ENCODE measurements around the gene WSCD1. TPM values are rescaled to one million over a fixed set of nuclear protein-coding genes. Genes with fewer than 3 reads are reported as not detected.

WSCD1 gene
- total RNA-seq, 1 donor from 2014 or later: 3.6 TPM

DNA sequence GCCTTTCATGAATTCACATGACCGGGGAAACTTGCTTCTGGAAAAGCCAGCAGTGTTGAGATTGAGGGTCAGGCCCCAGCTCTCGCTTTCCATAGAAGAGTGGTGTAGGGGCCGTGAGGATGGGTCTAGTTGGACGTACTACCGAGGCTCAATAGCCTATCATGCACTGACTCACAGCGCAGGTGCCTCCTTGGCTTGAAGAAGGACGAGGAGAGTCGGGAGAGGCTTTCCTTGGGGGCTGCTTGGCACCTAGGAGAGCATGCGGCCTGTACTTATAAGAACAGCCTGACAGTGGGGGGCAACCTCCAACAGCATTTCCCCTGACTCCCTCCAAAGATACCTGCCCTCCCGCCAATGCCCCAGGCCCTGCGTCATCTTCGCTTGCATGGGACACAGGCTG, 37.6 kb downstream of the WSCD1 start:
- DNase-seq (ENCODE audit: low spot score): no peak

DNA sequence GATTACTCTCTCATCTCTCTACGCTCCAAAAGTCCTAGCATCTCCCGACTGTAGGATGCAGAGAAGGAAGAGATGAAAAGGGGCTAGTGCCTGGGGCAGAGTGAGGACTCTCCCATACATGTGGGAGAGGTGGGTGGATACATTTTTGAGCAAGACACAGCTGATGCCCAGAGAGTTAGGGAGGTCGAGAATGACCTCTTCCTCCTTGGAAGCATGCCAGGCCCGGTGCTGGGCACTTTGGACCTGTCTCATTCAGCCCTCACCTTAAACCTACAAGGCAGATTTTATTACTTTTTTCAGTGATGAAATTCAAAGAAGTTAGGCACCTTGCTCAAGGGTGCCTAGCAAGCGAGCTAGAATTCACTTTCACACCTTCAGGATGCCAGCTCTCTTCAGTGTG, 38.2 kb downstream of the WSCD1 start:
- DNase-seq (ENCODE audit: low spot score): no peak

DNA sequence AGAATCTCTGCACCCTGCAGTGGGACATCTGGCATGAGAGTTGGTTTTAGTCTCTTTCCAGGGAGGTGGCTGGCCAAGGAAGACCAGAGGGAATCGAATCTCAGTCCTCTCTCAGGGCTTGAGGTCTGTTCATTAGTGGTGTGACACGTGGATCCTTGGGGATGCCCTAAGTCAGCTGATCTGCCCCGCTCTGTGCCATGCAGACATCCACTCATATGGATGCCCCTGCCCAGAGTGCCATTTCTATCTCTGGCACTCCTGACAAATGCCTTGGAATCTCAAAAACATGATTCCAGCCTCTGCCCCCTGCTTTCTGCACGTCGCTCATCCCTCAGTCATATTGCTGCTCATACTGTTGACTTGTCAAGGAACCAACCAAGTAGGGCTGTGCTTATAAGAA, 38.8 kb downstream of the WSCD1 start:
- DNase-seq (ENCODE audit: low spot score): no peak

DNA sequence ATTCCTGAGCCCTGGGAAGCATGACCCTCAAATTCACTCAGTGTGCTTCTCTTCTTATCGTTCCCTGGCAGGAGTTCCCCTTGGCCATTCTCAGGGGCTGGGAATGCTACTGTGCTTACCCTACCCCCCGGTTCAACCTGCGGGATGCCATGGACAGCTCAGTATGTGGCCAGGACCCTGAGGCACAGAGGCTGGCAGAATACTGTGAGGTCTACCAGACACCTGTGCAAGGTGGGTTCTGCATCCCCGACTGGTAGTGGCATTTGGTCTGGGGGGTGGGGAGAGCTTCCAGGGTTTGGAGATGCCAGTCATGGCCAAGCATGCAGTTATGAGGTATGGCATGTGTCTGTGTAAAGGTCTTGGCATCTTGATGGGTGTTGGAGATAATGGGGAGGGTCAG, 39.4 kb downstream of the WSCD1 start:
- DNase-seq (ENCODE audit: low spot score): no peak

DNA sequence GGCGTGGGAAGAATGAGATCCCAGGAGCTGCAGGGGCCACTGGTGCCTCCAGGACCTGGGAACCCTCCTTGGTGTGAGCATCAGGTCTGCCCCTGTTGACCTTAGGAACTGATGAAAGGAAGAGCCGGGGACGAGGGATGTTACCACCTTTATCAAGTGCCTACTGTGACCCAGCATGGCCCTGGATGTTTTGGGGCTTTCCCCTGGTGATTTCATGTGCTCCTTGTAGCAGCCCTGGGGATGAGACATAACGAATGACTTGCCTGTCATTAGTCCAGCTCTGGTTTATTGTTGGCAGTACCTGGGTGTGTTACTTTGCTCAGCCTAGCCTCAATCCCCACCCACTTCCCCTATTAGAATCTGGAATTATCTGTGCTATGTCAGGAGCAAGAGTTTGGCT, 39.9 kb downstream of the WSCD1 start:
- no peak for DNase-seq (ENCODE audit: low spot score)

DNA sequence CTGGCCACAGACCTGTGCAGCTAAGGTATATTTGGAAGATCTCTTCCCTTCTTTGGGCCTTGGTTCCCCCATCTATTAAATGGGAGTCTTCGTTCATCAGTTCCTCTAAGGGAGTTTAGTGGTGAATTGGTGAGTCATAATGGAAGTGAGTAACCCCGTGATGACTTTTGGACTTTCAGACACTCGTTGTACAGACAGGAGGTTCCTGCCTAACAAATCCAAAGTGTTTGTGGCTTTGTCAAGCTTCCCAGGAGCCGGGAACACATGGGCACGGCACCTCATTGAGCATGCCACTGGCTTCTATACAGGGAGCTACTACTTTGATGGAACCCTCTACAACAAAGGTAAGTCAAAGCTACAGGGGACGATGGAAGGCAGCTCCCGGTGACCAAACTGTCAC, 40.4 kb downstream of the WSCD1 start:
- no peak for DNase-seq (ENCODE audit: low spot score)

DNA sequence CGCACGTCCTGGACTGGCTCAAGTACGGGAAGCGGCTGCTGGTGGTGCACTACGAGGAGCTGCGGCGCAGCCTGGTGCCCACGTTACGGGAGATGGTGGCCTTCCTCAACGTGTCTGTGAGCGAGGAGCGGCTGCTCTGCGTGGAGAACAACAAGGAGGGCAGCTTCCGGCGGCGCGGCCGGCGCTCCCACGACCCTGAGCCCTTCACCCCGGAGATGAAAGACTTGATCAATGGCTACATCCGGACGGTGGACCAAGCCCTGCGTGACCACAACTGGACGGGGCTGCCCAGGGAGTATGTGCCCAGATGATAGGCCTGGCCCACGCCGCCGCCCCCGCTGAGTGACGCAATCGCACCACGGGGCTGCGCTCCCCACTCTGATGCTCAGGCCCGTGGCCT, 50.2 kb downstream of the WSCD1 start:
- no peak for DNase-seq (ENCODE audit: low spot score)

DNA sequence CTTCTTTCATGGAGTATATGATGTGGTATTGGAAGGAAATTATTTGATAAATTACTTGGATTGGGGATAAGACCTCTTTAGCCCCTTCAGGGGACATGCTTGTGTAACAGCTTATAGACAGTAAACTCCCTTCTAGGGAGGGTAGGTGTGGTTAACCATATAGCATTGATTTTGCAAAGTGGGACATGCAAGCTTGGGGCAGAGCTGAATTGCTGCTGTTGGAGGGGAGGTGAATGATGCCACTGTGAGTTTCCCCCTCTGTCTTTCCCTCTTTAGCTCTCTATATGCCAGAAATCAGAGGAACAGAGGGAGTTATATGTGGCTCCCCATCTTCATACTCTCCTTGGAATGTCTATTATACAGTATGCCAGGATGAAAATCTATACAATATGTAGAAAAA, 54.7 kb downstream of the WSCD1 start:
- DNase-seq (ENCODE audit: low spot score): no peak

DNA sequence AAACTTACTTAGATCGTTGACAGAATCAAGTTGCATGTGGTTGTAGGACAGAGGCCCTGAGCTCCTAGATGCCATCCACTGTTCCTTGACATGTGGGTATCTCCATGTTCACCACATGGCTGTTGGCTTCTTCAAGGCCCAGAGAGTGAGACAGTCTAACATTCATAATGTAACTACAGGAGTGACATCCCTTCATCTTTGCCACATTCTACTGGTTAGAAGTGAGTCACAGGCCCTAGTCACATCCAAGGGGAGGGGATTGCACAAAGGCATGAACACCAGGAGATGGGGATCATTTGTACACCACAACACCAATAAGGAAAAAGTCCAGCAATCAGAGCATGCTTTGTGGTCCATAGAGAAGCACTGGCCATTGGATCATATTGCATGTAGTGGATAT, 56.6 kb downstream of the WSCD1 start:
- no peak for DNase-seq (ENCODE audit: low spot score)

DNA sequence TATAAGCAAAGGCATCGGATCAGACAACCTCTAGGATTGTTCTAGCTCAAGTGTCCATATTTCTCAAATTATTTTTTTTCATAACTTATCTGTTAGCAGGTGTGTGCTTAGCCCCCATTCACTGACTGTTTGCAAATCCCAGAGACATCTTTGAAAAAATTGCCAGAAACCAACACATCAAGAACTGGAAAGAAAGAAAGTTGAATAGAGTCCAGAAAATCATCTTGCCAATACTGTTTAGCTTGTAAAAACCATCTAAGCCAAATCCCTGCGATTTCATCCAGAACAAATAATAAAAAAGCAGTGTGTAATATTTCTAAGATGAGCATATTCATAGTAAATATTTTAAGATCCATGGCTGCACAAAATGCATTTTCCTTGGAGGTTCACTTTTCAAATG, 64.5 kb downstream of the WSCD1 start:
- no peak for DNase-seq (ENCODE audit: low spot score)

DNA sequence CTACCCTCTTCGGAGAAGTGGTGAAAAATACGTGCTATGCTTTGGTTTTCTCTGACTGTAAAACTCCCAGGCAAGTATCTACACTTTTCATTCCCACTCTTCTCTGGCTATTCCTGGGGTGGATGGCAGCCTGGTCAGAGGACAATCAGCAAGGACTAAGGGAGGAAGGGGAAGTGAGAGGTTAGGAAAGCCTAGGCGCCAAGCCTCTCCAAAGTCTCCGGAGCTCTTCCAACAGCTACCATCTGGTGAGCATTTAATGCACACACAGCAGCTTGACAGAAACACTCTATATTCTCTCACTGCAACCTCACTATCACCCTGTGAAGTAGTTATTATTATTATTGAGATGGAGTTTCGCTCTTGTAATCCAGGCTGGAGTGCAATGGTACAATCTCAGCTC, 65.1 kb downstream of the WSCD1 start:
- DNase-seq (ENCODE audit: low spot score): no peak

DNA sequence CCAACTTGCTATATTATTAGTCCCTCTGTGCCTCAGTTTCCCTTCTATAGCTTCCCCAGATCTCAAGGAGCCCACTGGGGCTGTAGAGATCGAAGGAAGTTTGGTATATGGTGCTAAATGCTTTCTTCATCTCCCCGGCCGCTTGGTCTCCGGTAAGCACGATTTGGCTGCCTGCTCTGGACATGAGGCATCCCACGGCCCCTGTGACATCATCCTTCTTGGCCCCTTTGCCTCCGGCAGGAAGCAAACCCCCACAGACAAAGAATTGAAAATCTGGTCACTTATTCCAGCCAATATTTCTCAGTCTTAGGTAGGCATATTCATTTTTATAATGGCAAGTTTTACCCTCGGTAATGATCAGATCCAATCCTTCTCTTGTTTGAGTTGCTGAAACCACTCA, 65.8 kb downstream of the WSCD1 start:
- DNase-seq (ENCODE audit: low spot score): no peak

DNA sequence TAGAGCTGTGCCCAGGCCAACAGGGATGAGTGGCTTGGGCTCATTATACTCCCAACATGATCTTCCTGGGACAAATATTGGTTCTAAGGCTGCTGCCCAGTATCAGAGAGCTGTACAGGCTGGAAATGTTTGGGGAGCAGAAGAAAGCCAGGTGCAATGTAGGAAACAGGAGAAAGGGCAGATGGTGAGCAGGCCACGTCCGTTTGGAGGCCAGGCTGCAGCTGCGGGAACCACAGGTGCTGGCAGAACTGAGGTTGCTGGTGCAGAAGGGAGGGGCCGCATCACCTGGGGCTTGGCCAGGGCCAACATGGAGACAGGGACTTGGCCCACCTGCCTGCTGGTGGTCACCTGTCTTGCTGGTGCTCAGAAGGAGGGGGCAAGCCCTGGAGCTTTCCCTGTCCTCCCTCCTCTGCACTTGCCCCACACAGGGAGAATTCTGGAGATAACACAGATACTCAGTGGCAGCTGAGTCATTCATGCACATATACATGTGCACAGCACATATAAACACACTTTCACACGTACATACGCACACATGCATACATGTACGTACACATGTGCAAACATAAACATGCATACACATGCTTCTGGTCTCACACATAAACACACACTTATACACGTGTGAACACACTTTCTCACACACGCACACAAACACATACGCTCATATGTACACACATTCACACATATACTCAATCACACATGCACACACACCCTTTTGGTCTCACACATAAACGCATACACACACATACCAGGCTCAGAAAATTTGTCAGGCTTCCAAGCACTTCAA, 67.7 kb downstream of the WSCD1 start:
- no peak for DNase-seq (ENCODE audit: low spot score)

DNA sequence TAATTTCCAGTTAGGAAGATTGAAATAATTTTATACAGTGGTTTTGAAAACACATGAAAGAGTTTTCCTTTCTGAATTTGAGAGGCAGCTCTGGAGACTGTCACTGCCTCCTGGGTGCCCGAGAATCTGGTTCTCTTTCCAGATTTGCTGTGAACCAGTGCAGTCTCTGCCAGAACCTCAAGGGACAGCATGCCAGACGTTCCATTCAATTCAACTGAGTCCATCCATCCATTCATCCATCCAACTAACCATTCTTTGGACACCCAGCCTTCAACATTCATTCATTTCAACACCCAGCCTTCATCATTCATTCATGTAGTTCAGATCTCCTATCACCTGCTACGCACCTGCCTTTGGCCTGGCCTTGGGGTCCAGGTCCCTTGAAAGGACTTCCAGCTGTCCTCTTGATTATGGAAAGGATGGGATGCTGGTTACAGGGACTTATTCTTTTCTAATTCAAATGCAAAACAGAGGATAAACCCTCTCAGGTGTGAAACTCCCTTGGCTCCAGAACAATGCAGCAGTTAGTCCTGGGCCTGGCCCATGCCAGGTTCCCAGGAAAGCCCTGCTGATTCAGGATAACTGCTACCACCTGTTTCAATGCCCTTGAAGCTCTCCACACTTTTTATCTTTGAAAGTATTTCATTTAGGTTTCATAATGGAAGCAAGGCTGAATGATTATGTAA, 68.7 kb downstream of the WSCD1 start:
- DNase-seq (ENCODE audit: low spot score): no peak

DNA sequence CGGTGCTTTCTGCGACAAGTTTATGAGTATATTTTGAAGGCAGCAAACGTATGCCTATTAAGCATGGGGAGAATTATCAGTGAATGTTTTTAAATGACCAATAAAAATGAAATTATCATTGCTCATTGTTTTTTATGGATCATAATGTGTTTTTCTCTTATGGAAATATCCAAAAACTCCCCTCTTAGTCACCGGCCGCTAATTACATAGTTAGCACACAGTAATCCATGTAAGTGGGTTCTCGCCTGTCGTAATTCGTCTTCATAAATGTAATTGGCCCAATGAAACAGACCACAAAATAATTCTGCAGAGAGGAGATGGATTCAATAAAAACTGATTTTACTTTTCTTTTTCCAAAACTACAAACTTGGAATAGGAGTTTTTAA, 69.3 kb downstream of the WSCD1 start:
- DNase-seq (ENCODE audit: low spot score): no peak

DNA sequence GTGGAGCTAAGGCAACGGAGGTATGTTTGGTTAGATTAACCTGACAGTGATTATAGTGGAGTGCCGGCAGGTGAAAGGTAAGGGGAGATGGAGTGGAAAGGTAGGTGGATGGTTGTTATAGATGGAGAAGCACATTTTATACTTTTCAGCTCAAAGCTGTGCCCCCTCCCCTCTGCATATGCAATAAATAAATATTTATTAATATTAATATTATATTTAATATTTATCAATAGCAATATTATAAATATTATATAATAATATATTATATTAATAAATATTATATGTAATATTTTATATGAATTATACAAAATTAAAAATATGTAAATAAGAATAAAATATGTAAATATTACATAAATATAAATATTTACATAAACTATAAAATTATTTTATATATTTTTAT, 70.0 kb downstream of the WSCD1 start:
- DNase-seq (ENCODE audit: low spot score): no peak

DNA sequence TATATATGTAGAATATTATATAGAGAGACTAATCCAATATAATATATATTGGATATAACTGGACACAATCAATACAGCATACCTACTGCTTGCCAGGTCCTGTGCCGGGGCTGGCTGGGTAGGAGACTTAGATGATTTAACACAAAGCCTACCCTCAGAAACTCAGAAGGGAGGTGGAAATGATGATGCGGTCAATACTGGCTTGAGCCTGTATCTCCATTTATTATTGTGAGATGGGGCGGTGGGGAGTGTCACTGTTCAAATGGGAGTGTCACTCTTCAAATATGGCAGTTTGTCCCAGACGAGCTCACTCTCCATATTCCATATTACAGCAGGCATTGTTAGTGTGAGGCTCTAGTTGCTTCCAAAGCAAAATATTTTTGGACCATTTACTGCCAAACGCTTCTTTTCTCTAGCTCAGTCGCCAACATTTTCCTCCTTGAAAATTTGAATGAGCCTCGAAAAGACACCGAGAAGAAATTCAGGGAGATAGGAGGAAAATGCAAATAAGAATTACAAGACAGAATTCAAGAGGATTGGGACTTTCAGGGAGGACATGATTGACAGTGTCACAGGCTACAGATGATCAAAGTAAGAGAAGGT, 70.7 kb downstream of the WSCD1 start:
- DNase-seq (ENCODE audit: low spot score): no peak

DNA sequence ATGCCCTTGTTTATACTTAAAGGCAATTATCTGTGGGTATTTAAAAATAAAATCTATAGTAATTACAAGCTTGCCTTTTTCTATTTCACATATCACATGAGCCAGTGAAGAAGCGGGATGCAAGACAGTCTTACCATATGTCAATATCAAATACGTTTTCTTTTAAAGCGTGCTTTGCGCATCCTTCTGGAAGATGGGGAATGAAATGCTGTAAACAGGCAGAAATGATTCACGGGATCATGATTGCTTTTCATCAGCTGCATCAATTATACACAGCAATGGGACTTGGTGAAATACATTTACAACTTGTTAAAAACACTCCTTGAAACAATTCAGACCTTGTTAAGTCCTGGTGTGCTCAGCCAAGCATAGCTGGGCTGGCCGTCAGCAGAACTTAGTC, 72.5 kb downstream of the WSCD1 start:
- DNase-seq (ENCODE audit: low spot score): no peak

DNA sequence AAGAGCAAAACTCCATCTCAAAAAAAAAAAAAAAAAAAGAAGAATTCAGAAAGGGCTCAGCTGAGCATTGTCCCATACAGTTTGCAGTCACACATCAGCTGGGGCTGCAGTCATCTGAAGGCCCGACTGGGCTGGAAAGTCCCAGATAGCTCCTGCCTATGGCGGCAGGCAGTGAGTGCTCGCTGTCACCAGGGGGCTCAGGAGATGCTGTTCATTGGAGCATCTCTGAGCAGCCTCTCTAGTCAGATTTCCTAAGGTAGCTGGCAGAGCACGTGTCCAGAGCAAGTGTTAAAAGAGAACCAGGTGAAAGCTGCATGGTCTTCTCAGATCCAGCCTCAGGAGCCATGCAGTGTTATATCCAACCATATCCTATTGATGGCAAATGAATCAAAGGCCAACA, 75.8 kb downstream of the WSCD1 start:
- no peak for DNase-seq (ENCODE audit: low spot score)

DNA sequence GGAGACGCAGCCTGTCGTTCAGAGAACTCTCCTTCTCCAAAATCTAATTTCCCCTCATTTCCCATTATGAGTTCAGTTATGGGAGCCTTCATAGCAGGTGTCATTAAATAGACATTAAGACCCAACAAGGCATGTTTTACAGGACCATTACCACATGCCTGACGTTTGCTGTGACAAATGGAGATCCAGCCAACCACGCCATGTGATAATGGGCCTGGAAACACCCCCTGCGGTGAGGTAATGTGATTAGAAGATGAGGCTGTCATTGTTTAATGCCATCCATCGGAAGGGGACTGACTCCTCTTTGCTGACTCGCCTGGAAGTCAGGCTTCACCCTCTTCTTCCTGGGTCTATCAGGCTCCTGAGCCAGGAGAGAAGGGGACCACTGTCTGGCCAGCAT, 76.9 kb downstream of the WSCD1 start:
- no peak for DNase-seq (ENCODE audit: low spot score)

DNA sequence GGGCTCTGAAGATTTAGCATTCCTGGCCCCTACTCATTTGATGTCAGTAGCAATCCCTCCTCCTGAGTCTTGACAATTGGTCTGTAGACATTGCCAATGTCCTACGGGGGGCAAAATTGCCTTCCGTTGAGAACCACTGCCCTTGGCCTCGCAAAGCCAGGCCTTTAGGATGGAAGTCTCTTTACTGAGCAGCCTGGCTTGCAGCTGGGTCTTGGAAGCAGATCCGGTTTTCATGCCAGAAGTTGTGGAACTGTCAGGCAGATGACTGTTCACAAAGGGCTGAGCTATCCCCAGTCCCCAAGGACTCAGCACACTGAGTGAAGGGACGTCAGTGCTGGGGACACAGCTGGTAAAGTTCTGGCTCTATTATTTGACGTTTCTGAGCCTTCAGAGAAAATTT, 83.2 kb downstream of the WSCD1 start:
- DNase-seq (ENCODE audit: low spot score): no peak

DNA sequence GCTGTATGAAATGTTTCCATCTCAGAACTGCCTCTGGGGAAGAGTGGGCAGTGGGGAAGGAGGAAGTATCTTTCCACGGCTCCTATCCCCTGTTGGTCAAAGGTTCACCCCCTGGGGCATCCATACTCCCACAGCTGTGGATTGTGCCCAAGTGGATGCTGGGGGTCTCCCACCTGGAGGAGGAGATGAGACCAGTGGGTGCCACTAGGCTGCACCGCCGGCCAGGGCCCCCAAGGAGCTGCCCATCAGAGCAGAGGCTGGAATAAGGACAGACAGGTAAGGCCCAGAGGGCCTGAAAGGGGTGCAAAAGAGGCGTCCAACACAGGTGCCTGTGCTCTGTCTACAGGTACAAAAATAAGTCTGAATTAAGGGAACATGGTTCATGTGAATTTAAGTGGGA, 87.5 kb downstream of the WSCD1 start:
- no peak for DNase-seq (ENCODE audit: low spot score)

DNA sequence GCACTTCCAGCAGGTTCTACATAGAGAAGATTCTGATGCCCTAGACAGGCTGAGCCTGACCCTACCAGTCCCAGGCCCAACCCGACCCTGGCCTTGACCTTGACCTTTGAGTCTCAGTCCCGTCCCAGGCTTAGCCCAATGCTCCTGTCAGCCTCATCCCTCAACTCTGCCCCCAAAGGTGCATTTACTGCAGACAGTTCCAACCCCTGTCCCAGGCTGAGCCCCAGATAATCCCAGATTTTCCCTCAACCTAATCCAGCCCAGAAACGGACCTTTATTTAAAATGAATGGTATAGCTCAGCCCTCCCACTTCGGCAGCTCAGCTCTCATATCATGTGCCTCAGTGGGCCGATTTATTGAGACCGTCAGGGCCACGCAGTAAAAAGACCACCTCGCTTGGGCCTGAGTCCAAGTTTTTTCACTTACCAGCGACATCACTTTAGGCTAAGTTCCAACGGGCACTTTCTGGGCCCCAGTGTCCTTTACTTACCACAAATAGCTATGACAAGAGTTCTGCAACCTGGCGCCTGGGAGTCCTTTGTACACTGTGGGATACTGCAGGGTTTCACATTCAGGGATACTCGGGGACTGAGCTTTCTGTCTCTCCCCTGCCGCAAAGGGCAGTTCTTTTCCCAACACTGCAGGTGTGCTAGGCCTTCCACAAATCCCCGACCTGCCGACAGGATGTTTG, 89.5 kb downstream of the WSCD1 start:
- DNase-seq (ENCODE audit: low spot score): no peak

Measured in ureter (tissue), 1 donor.